HepG2 (cell line): Measurements from ENCODE around the gene P4HB. TPM values are rescaled to one million over a fixed set of nuclear protein-coding genes. Genes with fewer than 3 reads are reported as not detected.
A peak's percentile ranks its signal among the peaks of the same experiment; 100 is the strongest.

Source experiments
- ERF ChIP-seq: IDR thresholded peaks from 2 replicates; pipeline ENCODE4 v1.6.1; 2018; ENCODE audit warnings: missing biosample characterization, missing genetic modification reagents
- HMG20A ChIP-seq: IDR thresholded peaks from 2 replicates; pipeline ENCODE4 v1.6.1; 2016; ENCODE audit warnings: borderline replicate concordance
- NFYB ChIP-seq: sonication (generic); formaldehyde crosslinking; IDR thresholded peaks from 2 replicates; pipeline ENCODE4 v1.4.0; 2020; ENCODE audit warnings: missing genetic modification reagents
- NR2C2 ChIP-seq: sonication (generic); formaldehyde crosslinking; IDR thresholded peaks from 2 replicates; pipeline ENCODE4 v1.4.0; 2020; ENCODE audit warnings: missing genetic modification reagents, mild to moderate bottlenecking, moderate library complexity, borderline replicate concordance
- NR2F1 ChIP-seq, 2 experiments: fragments of 450-650 bp in 1 of 2; formaldehyde crosslinking in 1 of 2; IDR thresholded peaks; 2 replicates each; pipeline versions ENCODE4 v1.5.0 to v1.6.1; 2016 to 2020; ENCODE audit warnings: mild to moderate bottlenecking in 1 of 2, missing compliant biosample characterization in 1 of 2, missing genetic modification reagents in 1 of 2, moderate library complexity in 1 of 2
- SP1 ChIP-seq, 2 experiments: fragments of 450-650 bp in 1 of 2; sonication (generic) in 1 of 2; formaldehyde crosslinking in 1 of 2; IDR thresholded peaks; 2 replicates each; pipeline versions ENCODE4 v1.4.0 to v1.6.1; 2016 to 2020; ENCODE audit warnings: missing genetic modification reagents in 1 of 2
- TGIF2 ChIP-seq: IDR thresholded peaks from 2 replicates; pipeline ENCODE4 v1.6.1; 2016; ENCODE audit warnings: control low read depth, missing compliant biosample characterization
- ZNF773 ChIP-seq: sonication (generic); formaldehyde crosslinking; IDR thresholded peaks from 2 replicates; pipeline ENCODE4 v1.4.0; 2020; ENCODE audit warnings: missing genetic modification reagents, borderline replicate concordance
- ZNF776 ChIP-seq: sonication (generic); formaldehyde crosslinking; IDR thresholded peaks from 2 replicates; pipeline ENCODE4 v1.4.0; 2020; ENCODE audit warnings: mild to moderate bottlenecking, missing genetic modification reagents
- ZNF788 ChIP-seq: sonication (generic); formaldehyde crosslinking; IDR thresholded peaks from 2 replicates; pipeline ENCODE4 v1.5.0; 2020; ENCODE audit warnings: mild to moderate bottlenecking, missing genetic modification reagents, borderline replicate concordance
- polyA plus RNA-seq, 8 experiments: library from polyadenylated mRNA; depleted of rRNA in 3 of 8; stranded (reverse) in 7 of 8; unstranded in 1 of 8; fragments of >200 nt; fragmentation: Illumina TruSeq in 4 of 8; extraction: Trizol in 4 of 8; gene quantifications; 2 replicates each; pipeline versions ENCODE4 v1.2.1 to v1.2.3, GENCODE V29; 2011 to 2016; ENCODE audit warnings: low read depth in 4 of 8, missing spikeins in 1 of 8, mixed read lengths in 1 of 8; ENCODE audit not compliant: insufficient read depth in 1 of 8
- total RNA-seq, 5 experiments: library from RNA; depleted of rRNA; stranded (reverse); fragments of >200 nt; fragmentation: Illumina TruSeq; extraction: Trizol; gene quantifications; 2 replicates each; pipeline ENCODE4 v1.2.3, GENCODE V29; 2016; ENCODE audit warnings: low read depth in 1 of 5
- TF ChIP-seq, protein P1 (sequence below): sonication (generic); formaldehyde crosslinking; conservative IDR thresholded peaks from 2 replicates; pipeline ENCODE4 v1.4.0; 2020; ENCODE audit warnings: missing genetic modification reagents
- TF ChIP-seq, protein P2 (sequence below): sonication (generic); formaldehyde crosslinking; IDR thresholded peaks from 2 replicates; pipeline ENCODE4 v1.4.0; 2020; ENCODE audit warnings: missing genetic modification reagents, borderline replicate concordance
- TF ChIP-seq, protein P3 (sequence below): sonication (generic); formaldehyde crosslinking; IDR thresholded peaks from 2 replicates; pipeline ENCODE4 v1.4.0; 2020; ENCODE audit warnings: low read depth, mild to moderate bottlenecking, missing genetic modification reagents
- TF ChIP-seq, protein P4 (sequence below): sonication (generic); formaldehyde crosslinking; conservative IDR thresholded peaks from 2 replicates; pipeline ENCODE4 v1.5.0; 2020; ENCODE audit warnings: missing genetic modification reagents
- TF ChIP-seq, protein P5 (sequence below): sonication (generic); formaldehyde crosslinking; IDR thresholded peaks from 2 replicates; pipeline ENCODE4 v1.8.0; 2022; ENCODE audit warnings: mild to moderate bottlenecking, missing genetic modification reagents, moderate library complexity
- TF ChIP-seq, protein P6 (sequence below): sonication (generic); formaldehyde crosslinking; IDR thresholded peaks from 2 replicates; pipeline ENCODE4 v1.8.0; 2022; ENCODE audit warnings: mild to moderate bottlenecking, missing genetic modification reagents; ENCODE audit not compliant: insufficient replicate concordance

P4HB gene
- total and polyA plus RNA-seq, 2 of the 13 experiments (the other 11 are each of a cell fraction or from before 2014, with no cell fraction given) = 185 to 782 TPM

DNA sequence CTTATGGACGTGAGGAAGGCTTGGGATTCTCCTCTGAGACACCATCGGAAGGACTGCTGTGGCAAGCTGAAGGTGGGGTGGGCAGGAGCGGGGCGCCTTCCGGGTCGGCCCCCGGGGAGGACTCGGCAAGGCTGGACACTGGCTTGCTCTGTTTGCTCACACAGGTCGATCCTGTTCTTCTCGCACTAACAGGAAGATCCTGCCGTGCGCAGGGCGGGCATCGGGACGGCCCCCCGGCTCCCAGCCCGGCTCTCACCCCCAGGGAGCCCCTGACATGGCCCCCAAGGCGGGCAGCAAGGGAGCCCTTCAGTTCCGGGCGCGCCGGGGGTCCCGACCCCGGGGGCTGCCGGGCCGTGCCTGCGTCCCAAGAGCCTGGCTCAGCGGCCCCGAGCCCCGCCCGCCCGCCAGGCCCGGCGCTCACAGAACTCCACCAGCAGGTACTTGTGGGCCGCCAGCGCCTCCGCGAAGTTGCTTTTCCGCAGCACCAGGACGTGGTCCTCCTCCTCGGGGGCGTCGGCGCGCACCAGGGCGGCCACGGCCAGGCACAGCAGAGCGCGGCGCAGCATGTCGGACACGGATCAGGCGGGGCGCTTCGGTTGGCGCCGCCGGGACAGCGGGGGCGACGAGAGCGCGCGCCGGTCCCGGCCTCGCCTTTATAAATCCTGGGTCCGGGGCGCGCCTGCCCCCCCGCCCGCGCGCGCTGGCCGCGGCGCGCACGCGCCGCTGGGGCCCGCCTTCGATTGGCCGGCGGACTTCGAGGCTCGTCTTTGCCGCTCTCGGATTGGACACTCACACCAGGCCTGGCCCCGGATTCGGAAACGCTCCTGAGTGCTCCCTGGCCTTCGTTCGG lies at the start of gene P4HB (continued):
- TF ChIP-seq, protein P1, sequence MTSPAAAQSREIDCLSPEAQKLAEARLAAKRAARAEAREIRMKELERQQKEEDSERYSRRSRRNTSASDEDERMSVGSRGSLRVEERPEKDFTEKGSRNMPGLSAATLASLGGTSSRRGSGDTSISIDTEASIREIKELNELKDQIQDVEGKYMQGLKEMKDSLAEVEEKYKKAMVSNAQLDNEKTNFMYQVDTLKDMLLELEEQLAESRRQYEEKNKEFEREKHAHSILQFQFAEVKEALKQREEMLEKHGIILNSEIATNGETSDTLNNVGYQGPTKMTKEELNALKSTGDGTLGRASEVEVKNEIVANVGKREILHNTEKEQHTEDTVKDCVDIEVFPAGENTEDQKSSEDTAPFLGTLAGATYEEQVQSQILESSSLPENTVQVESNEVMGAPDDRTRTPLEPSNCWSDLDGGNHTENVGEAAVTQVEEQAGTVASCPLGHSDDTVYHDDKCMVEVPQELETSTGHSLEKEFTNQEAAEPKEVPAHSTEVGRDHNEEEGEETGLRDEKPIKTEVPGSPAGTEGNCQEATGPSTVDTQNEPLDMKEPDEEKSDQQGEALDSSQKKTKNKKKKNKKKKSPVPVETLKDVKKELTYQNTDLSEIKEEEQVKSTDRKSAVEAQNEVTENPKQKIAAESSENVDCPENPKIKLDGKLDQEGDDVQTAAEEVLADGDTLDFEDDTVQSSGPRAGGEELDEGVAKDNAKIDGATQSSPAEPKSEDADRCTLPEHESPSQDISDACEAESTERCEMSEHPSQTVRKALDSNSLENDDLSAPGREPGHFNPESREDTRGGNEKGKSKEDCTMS (CRISPR knock-in tag) = no peak
- 0 out of 2 replicates have a peak, but pooled peaks have one; percentile 8 for TF ChIP-seq NFYB
- TF ChIP-seq ZNF788 (CRISPR knock-in tag) = peak; percentile 27; the same call in 1 of the 2 replicates
- TF ChIP-seq ZNF773 (CRISPR knock-in tag) = peak; percentile 89; the same call in 1 of the 2 replicates
- TF ChIP-seq ZNF776 = no peak; the same call in 1 of the 2 replicates
- TF ChIP-seq SP1 (IDR thresholded peaks at IDR 0.05) = no peak
- TF ChIP-seq SP1 (CRISPR knock-in tag; IDR thresholded peaks at IDR 0.05) = peak; percentile 31; the same call in 1 of the 2 replicates
- peak; percentile 96; the same call in 1 of the 2 replicates for TF ChIP-seq NR2C2
- TF ChIP-seq TGIF2 (CRISPR knock-in tag) = peak; percentile 59; the same call in 1 of the 2 replicates
- TF ChIP-seq, protein P2, sequence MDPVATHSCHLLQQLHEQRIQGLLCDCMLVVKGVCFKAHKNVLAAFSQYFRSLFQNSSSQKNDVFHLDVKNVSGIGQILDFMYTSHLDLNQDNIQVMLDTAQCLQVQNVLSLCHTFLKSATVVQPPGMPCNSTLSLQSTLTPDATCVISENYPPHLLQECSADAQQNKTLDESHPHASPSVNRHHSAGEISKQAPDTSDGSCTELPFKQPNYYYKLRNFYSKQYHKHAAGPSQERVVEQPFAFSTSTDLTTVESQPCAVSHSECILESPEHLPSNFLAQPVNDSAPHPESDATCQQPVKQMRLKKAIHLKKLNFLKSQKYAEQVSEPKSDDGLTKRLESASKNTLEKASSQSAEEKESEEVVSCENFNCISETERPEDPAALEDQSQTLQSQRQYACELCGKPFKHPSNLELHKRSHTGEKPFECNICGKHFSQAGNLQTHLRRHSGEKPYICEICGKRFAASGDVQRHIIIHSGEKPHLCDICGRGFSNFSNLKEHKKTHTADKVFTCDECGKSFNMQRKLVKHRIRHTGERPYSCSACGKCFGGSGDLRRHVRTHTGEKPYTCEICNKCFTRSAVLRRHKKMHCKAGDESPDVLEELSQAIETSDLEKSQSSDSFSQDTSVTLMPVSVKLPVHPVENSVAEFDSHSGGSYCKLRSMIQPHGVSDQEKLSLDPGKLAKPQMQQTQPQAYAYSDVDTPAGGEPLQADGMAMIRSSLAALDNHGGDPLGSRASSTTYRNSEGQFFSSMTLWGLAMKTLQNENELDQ (CRISPR knock-in tag) = no peak
- TF ChIP-seq, protein P3, sequence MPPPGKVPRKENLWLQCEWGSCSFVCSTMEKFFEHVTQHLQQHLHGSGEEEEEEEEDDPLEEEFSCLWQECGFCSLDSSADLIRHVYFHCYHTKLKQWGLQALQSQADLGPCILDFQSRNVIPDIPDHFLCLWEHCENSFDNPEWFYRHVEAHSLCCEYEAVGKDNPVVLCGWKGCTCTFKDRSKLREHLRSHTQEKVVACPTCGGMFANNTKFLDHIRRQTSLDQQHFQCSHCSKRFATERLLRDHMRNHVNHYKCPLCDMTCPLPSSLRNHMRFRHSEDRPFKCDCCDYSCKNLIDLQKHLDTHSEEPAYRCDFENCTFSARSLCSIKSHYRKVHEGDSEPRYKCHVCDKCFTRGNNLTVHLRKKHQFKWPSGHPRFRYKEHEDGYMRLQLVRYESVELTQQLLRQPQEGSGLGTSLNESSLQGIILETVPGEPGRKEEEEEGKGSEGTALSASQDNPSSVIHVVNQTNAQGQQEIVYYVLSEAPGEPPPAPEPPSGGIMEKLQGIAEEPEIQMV (CRISPR knock-in tag) = 0 out of 2 replicates have a peak, but pooled peaks have one; percentile 7
- TF ChIP-seq, protein P4, sequence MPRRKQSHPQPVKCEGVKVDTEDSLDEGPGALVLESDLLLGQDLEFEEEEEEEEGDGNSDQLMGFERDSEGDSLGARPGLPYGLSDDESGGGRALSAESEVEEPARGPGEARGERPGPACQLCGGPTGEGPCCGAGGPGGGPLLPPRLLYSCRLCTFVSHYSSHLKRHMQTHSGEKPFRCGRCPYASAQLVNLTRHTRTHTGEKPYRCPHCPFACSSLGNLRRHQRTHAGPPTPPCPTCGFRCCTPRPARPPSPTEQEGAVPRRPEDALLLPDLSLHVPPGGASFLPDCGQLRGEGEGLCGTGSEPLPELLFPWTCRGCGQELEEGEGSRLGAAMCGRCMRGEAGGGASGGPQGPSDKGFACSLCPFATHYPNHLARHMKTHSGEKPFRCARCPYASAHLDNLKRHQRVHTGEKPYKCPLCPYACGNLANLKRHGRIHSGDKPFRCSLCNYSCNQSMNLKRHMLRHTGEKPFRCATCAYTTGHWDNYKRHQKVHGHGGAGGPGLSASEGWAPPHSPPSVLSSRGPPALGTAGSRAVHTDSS (CRISPR knock-in tag) = 0 out of 2 replicates have a peak, but pooled peaks have one; percentile 30
- no peak for TF ChIP-seq HMG20A (CRISPR knock-in tag)
- TF ChIP-seq NR2F1 (CRISPR knock-in tag; IDR thresholded peaks at IDR 0.05) = no peak
- TF ChIP-seq ERF = peak; percentile 10; the same call in 1 of the 2 replicates
- TF ChIP-seq, protein P5, sequence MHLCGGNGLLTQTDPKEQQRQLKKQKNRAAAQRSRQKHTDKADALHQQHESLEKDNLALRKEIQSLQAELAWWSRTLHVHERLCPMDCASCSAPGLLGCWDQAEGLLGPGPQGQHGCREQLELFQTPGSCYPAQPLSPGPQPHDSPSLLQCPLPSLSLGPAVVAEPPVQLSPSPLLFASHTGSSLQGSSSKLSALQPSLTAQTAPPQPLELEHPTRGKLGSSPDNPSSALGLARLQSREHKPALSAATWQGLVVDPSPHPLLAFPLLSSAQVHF (CRISPR knock-in tag) = peak; percentile 28; the same call in 1 of the 2 replicates
- TF ChIP-seq, protein P6, sequence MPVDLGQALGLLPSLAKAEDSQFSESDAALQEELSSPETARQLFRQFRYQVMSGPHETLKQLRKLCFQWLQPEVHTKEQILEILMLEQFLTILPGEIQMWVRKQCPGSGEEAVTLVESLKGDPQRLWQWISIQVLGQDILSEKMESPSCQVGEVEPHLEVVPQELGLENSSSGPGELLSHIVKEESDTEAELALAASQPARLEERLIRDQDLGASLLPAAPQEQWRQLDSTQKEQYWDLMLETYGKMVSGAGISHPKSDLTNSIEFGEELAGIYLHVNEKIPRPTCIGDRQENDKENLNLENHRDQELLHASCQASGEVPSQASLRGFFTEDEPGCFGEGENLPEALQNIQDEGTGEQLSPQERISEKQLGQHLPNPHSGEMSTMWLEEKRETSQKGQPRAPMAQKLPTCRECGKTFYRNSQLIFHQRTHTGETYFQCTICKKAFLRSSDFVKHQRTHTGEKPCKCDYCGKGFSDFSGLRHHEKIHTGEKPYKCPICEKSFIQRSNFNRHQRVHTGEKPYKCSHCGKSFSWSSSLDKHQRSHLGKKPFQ (CRISPR knock-in tag) = no peak
